ENCODE results near the gene AOPEP. TPM values are rescaled to one million over a fixed set of nuclear protein-coding genes. Genes with fewer than 3 reads are reported as not detected.
A peak's percentile ranks its signal among the peaks of the same experiment; 100 is the strongest.

AOPEP gene
- total and polyA plus RNA-seq, 2 of the 13 experiments (the other 11 are each of a cell fraction or from before 2014, with no cell fraction given), result 22.2 to 41.6 TPM

DNA sequence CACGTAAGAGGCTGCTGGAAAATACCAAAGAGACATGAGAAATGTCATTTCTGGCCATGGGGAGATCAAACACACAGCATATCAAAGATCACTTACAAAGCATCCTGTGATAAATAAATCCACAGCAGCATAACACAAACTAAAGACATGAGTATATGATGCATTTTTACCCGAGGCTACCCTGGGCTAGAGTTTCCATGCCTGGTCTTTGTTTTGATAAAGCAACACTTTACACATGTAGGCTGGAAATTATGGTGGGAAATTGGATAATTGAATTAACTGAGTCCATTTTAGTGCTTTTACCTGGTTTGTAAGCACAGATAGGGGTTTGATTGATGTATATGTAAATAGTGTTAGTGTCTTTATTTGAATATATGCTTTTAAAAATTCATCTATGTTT is 288.4 kb downstream of the AOPEP start:
- Histone ChIP-seq H4K20me1 (ENCODE audit: insufficient read depth, low read length) (peaks cover 5% of the 10 kb centered on the region), H3K9ac (ENCODE audit: insufficient read depth, low read depth, low read length) (no peak overlapping the region), H3K36me3 (replicated peaks in 1 of 2; ENCODE audit: control insufficient read depth in 1 of 2, insufficient read depth in 2 of 2, low read length in 2 of 2) (peaks cover 8 to 63% of the 10 kb centered on the region in 2 experiments), H2AFZ (ENCODE audit: low read length) (no peak overlapping the region), H3K4me1 (ENCODE audit: insufficient read depth, low read length) (peaks cover 78% of the 10 kb centered on the region), H3K4me2 (ENCODE audit: low read depth, low read length) (no peak overlapping the region), H3K4me3 (replicated peaks in 1 of 3; ENCODE audit: insufficient read depth in 1 of 3, low read depth in 2 of 3, low read length in 3 of 3) (no peak overlapping the region), H3K27ac (ENCODE audit: extremely low read length, insufficient read depth, low read length) (no peak overlapping the region), H3K27me3 (ENCODE audit: control insufficient read depth in 1 of 2, insufficient read depth in 2 of 2, low read length in 2 of 2) (no peaks in the 10 kb centered on the region), H3K79me2 (ENCODE audit: insufficient read depth, low read length) (peaks cover 95% of the 10 kb centered on the region), H3K9me3 (ENCODE audit: low read length) (no peaks in the 10 kb centered on the region)
- no peak for FAIRE-seq
- TSS peak; percentile 3 for BruUV-seq (replicated peaks)
- in situ Hi-C loops (cut with HindIII; ENCODE audit: extremely low pct_ligation_motif_present, low pct_unique_long_range_greater_than_20kb) (no loop called here), intact Hi-C loops (cut with micrococcal nuclease; ENCODE audit: unreplicated experiment) (loop anchor here (5.0 kb wide), 1 partner anchor 32 kb away; no protein-coding TSS in a partner anchor)
- WGBS (ENCODE audit: low lambda C conversion rate), result 93% methylated on average over 2 of the region's 2 CpGs
- ATAC-seq, result no peak
- ChIA-PET POLR2A (no interaction called here), CTCF (ENCODE audit: low intra/inter-chr PET ratio, low total read pairs) (no interaction called here)
- DNase-seq (ENCODE audit: low spot score), result no peak
- TF ChIP-seq, protein P1, sequence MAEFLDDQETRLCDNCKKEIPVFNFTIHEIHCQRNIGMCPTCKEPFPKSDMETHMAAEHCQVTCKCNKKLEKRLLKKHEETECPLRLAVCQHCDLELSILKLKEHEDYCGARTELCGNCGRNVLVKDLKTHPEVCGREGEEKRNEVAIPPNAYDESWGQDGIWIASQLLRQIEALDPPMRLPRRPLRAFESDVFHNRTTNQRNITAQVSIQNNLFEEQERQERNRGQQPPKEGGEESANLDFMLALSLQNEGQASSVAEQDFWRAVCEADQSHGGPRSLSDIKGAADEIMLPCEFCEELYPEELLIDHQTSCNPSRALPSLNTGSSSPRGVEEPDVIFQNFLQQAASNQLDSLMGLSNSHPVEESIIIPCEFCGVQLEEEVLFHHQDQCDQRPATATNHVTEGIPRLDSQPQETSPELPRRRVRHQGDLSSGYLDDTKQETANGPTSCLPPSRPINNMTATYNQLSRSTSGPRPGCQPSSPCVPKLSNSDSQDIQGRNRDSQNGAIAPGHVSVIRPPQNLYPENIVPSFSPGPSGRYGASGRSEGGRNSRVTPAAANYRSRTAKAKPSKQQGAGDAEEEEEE (CRISPR knock-in tag; IDR thresholded peaks at IDR 0.05; ENCODE audit: borderline replicate concordance), result no peak
- TF ChIP-seq NR2F6 (IDR thresholded peaks at IDR 0.05) (no peak), NR2F6 (CRISPR knock-in tag; IDR thresholded peaks at IDR 0.05) (no peak), CBX2 (IDR thresholded peaks at IDR 0.05; ENCODE audit: low read depth, low read length) (no peak), CBX2 (CRISPR knock-in tag; IDR thresholded peaks at IDR 0.05; ENCODE audit: low read depth) (no peak), SOX13 (IDR thresholded peaks at IDR 0.05) (no peak), SOX13 (CRISPR knock-in tag; conservative IDR thresholded peaks at IDR 0.05 in 1 of 2, IDR thresholded peaks at IDR 0.05 in 1 of 2) (no peak), RFXAP (CRISPR knock-in tag; IDR thresholded peaks at IDR 0.05; ENCODE audit: borderline replicate concordance) (no peak), XBP1 (CRISPR knock-in tag; IDR thresholded peaks at IDR 0.05) (no peak), FOXK2 (IDR thresholded peaks at IDR 0.05) (no peak), HNRNPL (IDR thresholded peaks at IDR 0.05; ENCODE audit: low read depth, low read length) (no peak), FOSL1 (CRISPR knock-in tag; IDR thresholded peaks at IDR 0.05; ENCODE audit: borderline replicate concordance) (no peak), RXRB (CRISPR knock-in tag; IDR thresholded peaks at IDR 0.05; ENCODE audit: borderline replicate concordance) (no peak), ZNF20 (CRISPR knock-in tag; IDR thresholded peaks at IDR 0.05) (no peak)
- TF ChIP-seq, protein P2, sequence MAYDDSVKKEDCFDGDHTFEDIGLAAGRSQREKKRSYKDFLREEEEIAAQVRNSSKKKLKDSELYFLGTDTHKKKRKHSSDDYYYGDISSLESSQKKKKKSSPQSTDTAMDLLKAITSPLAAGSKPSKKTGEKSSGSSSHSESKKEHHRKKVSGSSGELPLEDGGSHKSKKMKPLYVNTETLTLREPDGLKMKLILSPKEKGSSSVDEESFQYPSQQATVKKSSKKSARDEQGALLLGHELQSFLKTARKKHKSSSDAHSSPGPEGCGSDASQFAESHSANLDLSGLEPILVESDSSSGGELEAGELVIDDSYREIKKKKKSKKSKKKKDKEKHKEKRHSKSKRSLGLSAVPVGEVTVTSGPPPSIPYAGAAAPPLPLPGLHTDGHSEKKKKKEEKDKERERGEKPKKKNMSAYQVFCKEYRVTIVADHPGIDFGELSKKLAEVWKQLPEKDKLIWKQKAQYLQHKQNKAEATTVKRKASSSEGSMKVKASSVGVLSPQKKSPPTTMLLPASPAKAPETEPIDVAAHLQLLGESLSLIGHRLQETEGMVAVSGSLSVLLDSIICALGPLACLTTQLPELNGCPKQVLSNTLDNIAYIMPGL (CRISPR knock-in tag; IDR thresholded peaks at IDR 0.05; ENCODE audit: borderline replicate concordance in 1 of 2, low read depth in 1 of 2), result no peak
- TF ChIP-seq, protein P3, sequence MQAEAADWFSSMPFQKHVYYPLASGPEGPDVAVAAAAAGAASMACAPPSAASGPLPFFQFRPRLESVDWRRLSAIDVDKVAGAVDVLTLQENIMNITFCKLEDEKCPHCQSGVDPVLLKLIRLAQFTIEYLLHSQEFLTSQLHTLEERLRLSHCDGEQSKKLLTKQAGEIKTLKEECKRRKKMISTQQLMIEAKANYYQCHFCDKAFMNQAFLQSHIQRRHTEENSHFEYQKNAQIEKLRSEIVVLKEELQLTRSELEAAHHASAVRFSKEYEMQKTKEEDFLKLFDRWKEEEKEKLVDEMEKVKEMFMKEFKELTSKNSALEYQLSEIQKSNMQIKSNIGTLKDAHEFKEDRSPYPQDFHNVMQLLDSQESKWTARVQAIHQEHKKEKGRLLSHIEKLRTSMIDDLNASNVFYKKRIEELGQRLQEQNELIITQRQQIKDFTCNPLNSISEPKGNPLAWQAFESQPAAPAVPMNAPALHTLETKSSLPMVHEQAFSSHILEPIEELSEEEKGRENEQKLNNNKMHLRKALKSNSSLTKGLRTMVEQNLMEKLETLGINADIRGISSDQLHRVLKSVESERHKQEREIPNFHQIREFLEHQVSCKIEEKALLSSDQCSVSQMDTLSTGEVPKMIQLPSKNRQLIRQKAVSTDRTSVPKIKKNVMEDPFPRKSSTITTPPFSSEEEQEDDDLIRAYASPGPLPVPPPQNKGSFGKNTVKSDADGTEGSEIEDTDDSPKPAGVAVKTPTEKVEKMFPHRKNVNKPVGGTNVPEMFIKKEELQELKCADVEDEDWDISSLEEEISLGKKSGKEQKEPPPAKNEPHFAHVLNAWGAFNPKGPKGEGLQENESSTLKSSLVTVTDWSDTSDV (CRISPR knock-in tag; IDR thresholded peaks at IDR 0.05), result no peak
- TF ChIP-seq, protein P4, sequence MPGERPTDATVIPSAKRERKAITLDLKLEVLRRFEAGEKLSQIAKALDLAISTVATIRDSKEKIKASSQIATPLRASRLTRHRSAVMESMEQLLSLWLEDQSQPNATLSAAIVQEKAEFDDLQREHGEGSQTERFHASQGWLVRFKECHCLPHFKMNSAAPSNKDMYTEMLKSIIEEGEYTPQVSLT (CRISPR knock-in tag; IDR thresholded peaks at IDR 0.05; ENCODE audit: borderline replicate concordance, low read depth), result no peak
- TF ChIP-seq, protein P5, sequence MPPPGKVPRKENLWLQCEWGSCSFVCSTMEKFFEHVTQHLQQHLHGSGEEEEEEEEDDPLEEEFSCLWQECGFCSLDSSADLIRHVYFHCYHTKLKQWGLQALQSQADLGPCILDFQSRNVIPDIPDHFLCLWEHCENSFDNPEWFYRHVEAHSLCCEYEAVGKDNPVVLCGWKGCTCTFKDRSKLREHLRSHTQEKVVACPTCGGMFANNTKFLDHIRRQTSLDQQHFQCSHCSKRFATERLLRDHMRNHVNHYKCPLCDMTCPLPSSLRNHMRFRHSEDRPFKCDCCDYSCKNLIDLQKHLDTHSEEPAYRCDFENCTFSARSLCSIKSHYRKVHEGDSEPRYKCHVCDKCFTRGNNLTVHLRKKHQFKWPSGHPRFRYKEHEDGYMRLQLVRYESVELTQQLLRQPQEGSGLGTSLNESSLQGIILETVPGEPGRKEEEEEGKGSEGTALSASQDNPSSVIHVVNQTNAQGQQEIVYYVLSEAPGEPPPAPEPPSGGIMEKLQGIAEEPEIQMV (CRISPR knock-in tag; IDR thresholded peaks at IDR 0.05; ENCODE audit: low read depth), result no peak
